ENCODE results near the gene TIAM2. TPM values are rescaled to one million over a fixed set of nuclear protein-coding genes. Genes with fewer than 3 reads are reported as not detected.

TIAM2 gene
- polyA plus RNA-seq, 1 experiment: 12.6 TPM

GRCh38 chr6:155303361-155303870 lies 308.3 kb downstream of the TIAM2 start:
- no peak for TF ChIP-seq CTCF (IDR thresholded peaks at IDR 0.05; ENCODE audit: low read depth, low read length)
- Histone ChIP-seq H3K9me3 (ENCODE audit: control insufficient read depth, insufficient read depth, low read length) (no peaks in the 10 kb centered on the region), H3K27ac (ENCODE audit: low read depth, low read length) (no peak overlapping the region), H3K27me3 (ENCODE audit: control insufficient read depth, insufficient read depth, low read length) (no peaks in the 10 kb centered on the region), H3K4me3 (ENCODE audit: low read depth, low read length) (no peak overlapping the region)
- POLR2A ChIA-PET: no interaction called here
- no peak for DNase-seq (ENCODE audit: low read depth, low spot score)
- CTCF ChIA-PET: interaction anchor here (1.4 to 1.5 kb wide), 2 partner anchors 13 to 35 kb away, joined by 3 to 4 read pairs; no protein-coding TSS in a partner anchor

- TF ChIP-seq CTCF (IDR thresholded peaks at IDR 0.05; ENCODE audit: low read depth, low read length): no peak
- Histone ChIP-seq H3K27ac (ENCODE audit: low read depth, low read length) (no peak overlapping the region), H3K9me3 (ENCODE audit: control insufficient read depth, insufficient read depth, low read length) (no peaks in the 10 kb centered on the region), H3K4me3 (ENCODE audit: low read depth, low read length) (no peak overlapping the region), H3K27me3 (ENCODE audit: control insufficient read depth, insufficient read depth, low read length) (no peaks in the 10 kb centered on the region)
- CTCF ChIA-PET: interaction anchor here (0.8 to 1.5 kb wide), 3 partner anchors 8 to 118 kb away, joined by 3 to 4 read pairs (median 4); no protein-coding TSS in a partner anchor
- no peak for DNase-seq (ENCODE audit: low read depth, low spot score)
- POLR2A ChIA-PET: no interaction called here
Measured at GRCh38 chr6:155306958-155307357, 311.8 kb downstream of the TIAM2 start.
